HEK293 (cell line): Measurements from ENCODE around the gene NR2C2AP.

ENCODE experiments used
- CTCF ChIA-PET: fragments of 350-600 bp; formaldehyde crosslinking; extraction: SDS; loops from one replicate; lab custom pipeline; 2021; ENCODE audit warnings: antibody characterized with exemption; lab: Yijun Ruan, JAX
- POLR2A ChIA-PET: fragments of 300-600 bp; formaldehyde crosslinking; extraction: SDS; loops from one replicate; lab custom pipeline; 2020; ENCODE audit warnings: antibody characterized with exemption, inconsistent platforms; lab: Yijun Ruan, JAX
- H3K27ac ChIP-seq: fragments of 200-500 bp; sonication (Bioruptor generic); 2 replicates; pipeline ENCODE4 v1.5.1; 2014; ENCODE audit warnings: low read depth, low read length, control low read depth, inconsistent platforms; ENCODE audit errors: extremely low read depth
- H3K36me3 ChIP-seq, 2 experiments: fragments of 200-500 bp in 1 of 2; sonication (Bioruptor generic) in 1 of 2; 1 replicate in 1 of 2; 2 replicates in 1 of 2; pipeline ENCODE4 v1.5.1; 2014 to 2017; ENCODE audit warnings: inconsistent platforms in 2 of 2, low read length in 2 of 2; ENCODE audit not compliant: control insufficient read depth in 2 of 2, insufficient read depth in 1 of 2
- H3K4me1 ChIP-seq: fragments of 200-500 bp; sonication (Bioruptor generic); 2 replicates; pipeline ENCODE4 v1.5.1; 2014; ENCODE audit warnings: mild to moderate bottlenecking, low read length, inconsistent platforms; ENCODE audit not compliant: control insufficient read depth, insufficient read depth
- H3K4me3 ChIP-seq: 2 replicates; pipeline ENCODE4 v1.5.1; 2011; ENCODE audit warnings: low read depth, mild to moderate bottlenecking, control low read depth, low read length, moderate library complexity
- H3K9me3 ChIP-seq: fragments of 200-500 bp; sonication (Bioruptor generic); 2 replicates; pipeline ENCODE4 v1.5.1; 2014; ENCODE audit warnings: low read depth, low read length, inconsistent platforms; ENCODE audit not compliant: control insufficient read depth, insufficient read depth
- EGR2 ChIP-seq: fragments of 450-650 bp; formaldehyde crosslinking; IDR thresholded peaks from 2 replicates; pipeline ENCODE4 v1.5.1; 2016; ENCODE audit warnings: low read depth, missing biosample characterization, missing genetic modification characterization
- KLF1 ChIP-seq: fragments of 450-650 bp; formaldehyde crosslinking; IDR thresholded peaks from 2 replicates; pipeline ENCODE4 v1.5.1; 2016; ENCODE audit warnings: missing biosample characterization, missing genetic modification characterization
- KLF10 ChIP-seq: fragments of 450-650 bp; IDR thresholded peaks from 2 replicates; pipeline ENCODE4 v1.5.1; 2018; ENCODE audit warnings: missing biosample characterization, mild to moderate bottlenecking, missing genetic modification characterization
- KLF16 ChIP-seq: fragments of 450-650 bp; formaldehyde crosslinking; IDR thresholded peaks from 2 replicates; pipeline ENCODE4 v1.5.1; 2017; ENCODE audit warnings: missing biosample characterization, missing genetic modification characterization
- OVOL3 ChIP-seq: fragments of 450-650 bp; formaldehyde crosslinking; IDR thresholded peaks from 2 replicates; pipeline ENCODE4 v1.5.1; 2016; ENCODE audit warnings: missing biosample characterization, missing genetic modification characterization
- SCRT2 ChIP-seq: fragments of 450-650 bp; formaldehyde crosslinking; IDR thresholded peaks from 2 replicates; pipeline ENCODE4 v1.5.1; 2016; ENCODE audit warnings: missing biosample characterization, missing genetic modification characterization
- SETDB1 ChIP-seq: IDR thresholded peaks from one replicate; pipeline ENCODE4 v1.6.1; 2017; ENCODE audit warnings: mild to moderate bottlenecking, low read length, moderate library complexity, mixed read lengths; ENCODE audit not compliant: insufficient read length
- SP2 ChIP-seq: fragments of 450-650 bp; formaldehyde crosslinking; IDR thresholded peaks from 2 replicates; pipeline ENCODE4 v1.5.1; 2016; ENCODE audit warnings: missing biosample characterization, missing genetic modification characterization
- SP3 ChIP-seq: fragments of 450-650 bp; formaldehyde crosslinking; IDR thresholded peaks from 2 replicates; pipeline ENCODE4 v1.5.1; 2016; ENCODE audit warnings: missing biosample characterization, missing genetic modification characterization
- SP7 ChIP-seq: fragments of 450-650 bp; formaldehyde crosslinking; IDR thresholded peaks from 2 replicates; pipeline ENCODE4 v1.5.1; 2016; ENCODE audit warnings: missing biosample characterization, missing genetic modification characterization
- ZBTB17 ChIP-seq: fragments of 450-650 bp; formaldehyde crosslinking; IDR thresholded peaks from 2 replicates; pipeline ENCODE4 v1.5.1; 2016; ENCODE audit warnings: missing biosample characterization, missing genetic modification characterization
- ZBTB8A ChIP-seq: fragments of 450-650 bp; formaldehyde crosslinking; IDR thresholded peaks from 2 replicates; pipeline ENCODE4 v1.5.1; 2016; ENCODE audit warnings: missing biosample characterization, missing genetic modification characterization
- ZEB2 ChIP-seq: fragments of 450-650 bp; formaldehyde crosslinking; IDR thresholded peaks from 2 replicates; pipeline ENCODE4 v1.5.1; 2016; ENCODE audit warnings: missing biosample characterization, missing genetic modification characterization
- ZFHX2 ChIP-seq: fragments of 450-650 bp; formaldehyde crosslinking; conservative IDR thresholded peaks from 2 replicates; pipeline ENCODE4 v1.5.1; 2016; ENCODE audit warnings: missing biosample characterization, missing genetic modification characterization
- ZFP69B ChIP-seq: fragments of 450-650 bp; formaldehyde crosslinking; IDR thresholded peaks from 2 replicates; pipeline ENCODE4 v1.5.1; 2016; ENCODE audit warnings: missing biosample characterization, missing genetic modification characterization
- ZNF10 ChIP-seq: fragments of 450-650 bp; formaldehyde crosslinking; IDR thresholded peaks from 2 replicates; pipeline ENCODE4 v1.5.1; 2017; ENCODE audit warnings: missing biosample characterization, missing genetic modification characterization
- ZNF202 ChIP-seq: fragments of 450-650 bp; formaldehyde crosslinking; IDR thresholded peaks from 2 replicates; pipeline ENCODE4 v1.5.1; 2016; ENCODE audit warnings: missing biosample characterization, missing genetic modification characterization, borderline replicate concordance
- ZNF335 ChIP-seq: fragments of 450-650 bp; formaldehyde crosslinking; conservative IDR thresholded peaks from 2 replicates; pipeline ENCODE4 v1.5.1; 2016; ENCODE audit warnings: missing biosample characterization, missing genetic modification characterization
- ZNF341 ChIP-seq: fragments of 450-650 bp; formaldehyde crosslinking; IDR thresholded peaks from 2 replicates; pipeline ENCODE4; 2016; ENCODE audit warnings: low read depth, missing biosample characterization, missing genetic modification characterization
- ZNF350 ChIP-seq: fragments of 450-650 bp; formaldehyde crosslinking; IDR thresholded peaks from 2 replicates; pipeline ENCODE4 v1.5.0; 2017; ENCODE audit warnings: missing biosample characterization, mild to moderate bottlenecking, missing genetic modification characterization
- ZNF501 ChIP-seq: fragments of 450-650 bp; formaldehyde crosslinking; IDR thresholded peaks from 2 replicates; pipeline ENCODE4 v1.5.1; 2016; ENCODE audit warnings: missing biosample characterization, missing genetic modification characterization
- ZNF548 ChIP-seq: fragments of 450-650 bp; formaldehyde crosslinking; IDR thresholded peaks from 2 replicates; pipeline ENCODE4 v1.5.1; 2016; ENCODE audit warnings: missing biosample characterization, missing genetic modification characterization
- ZNF561 ChIP-seq: fragments of 450-650 bp; IDR thresholded peaks from 2 replicates; pipeline ENCODE4 v1.5.1; 2018; ENCODE audit warnings: missing biosample characterization, missing genetic modification characterization, borderline replicate concordance
- ZNF660 ChIP-seq: fragments of 450-650 bp; IDR thresholded peaks from 2 replicates; pipeline ENCODE4 v1.5.1; 2018; ENCODE audit warnings: missing biosample characterization, mild to moderate bottlenecking, missing genetic modification characterization
- ZNF670 ChIP-seq: fragments of 450-650 bp; formaldehyde crosslinking; IDR thresholded peaks from 2 replicates; pipeline ENCODE4 v1.5.1; 2016; ENCODE audit warnings: missing biosample characterization, missing genetic modification characterization, low read depth
- ZNF76 ChIP-seq: fragments of 450-650 bp; formaldehyde crosslinking; IDR thresholded peaks from 2 replicates; pipeline ENCODE4; 2016; ENCODE audit warnings: low read depth, missing biosample characterization, missing genetic modification characterization, borderline replicate concordance
- TF ChIP-seq, protein P1 (sequence below): fragments of 450-650 bp; formaldehyde crosslinking; optimal IDR thresholded peaks from 2 replicates; pipeline ENCODE3; 2016; ENCODE audit warnings: missing biosample characterization, mild to moderate bottlenecking, missing genetic modification characterization
- TF ChIP-seq, protein P2 (sequence below): fragments of 450-650 bp; formaldehyde crosslinking; IDR thresholded peaks from 2 replicates; pipeline ENCODE4 v1.5.1; 2016; ENCODE audit warnings: missing biosample characterization, missing genetic modification characterization
- TF ChIP-seq, protein P3 (sequence below): fragments of 450-650 bp; formaldehyde crosslinking; IDR thresholded peaks from 2 replicates; pipeline ENCODE4 v1.5.1; 2016; ENCODE audit warnings: missing biosample characterization, missing genetic modification characterization
- TF ChIP-seq, protein P4 (sequence below): fragments of 450-650 bp; formaldehyde crosslinking; IDR thresholded peaks from 2 replicates; pipeline ENCODE4 v1.5.1; 2017; ENCODE audit warnings: missing biosample characterization, missing genetic modification characterization

The NR2C2AP gene, protein sequence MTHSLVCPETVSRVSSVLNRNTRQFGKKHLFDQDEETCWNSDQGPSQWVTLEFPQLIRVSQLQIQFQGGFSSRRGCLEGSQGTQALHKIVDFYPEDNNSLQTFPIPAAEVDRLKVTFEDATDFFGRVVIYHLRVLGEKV

DNA sequence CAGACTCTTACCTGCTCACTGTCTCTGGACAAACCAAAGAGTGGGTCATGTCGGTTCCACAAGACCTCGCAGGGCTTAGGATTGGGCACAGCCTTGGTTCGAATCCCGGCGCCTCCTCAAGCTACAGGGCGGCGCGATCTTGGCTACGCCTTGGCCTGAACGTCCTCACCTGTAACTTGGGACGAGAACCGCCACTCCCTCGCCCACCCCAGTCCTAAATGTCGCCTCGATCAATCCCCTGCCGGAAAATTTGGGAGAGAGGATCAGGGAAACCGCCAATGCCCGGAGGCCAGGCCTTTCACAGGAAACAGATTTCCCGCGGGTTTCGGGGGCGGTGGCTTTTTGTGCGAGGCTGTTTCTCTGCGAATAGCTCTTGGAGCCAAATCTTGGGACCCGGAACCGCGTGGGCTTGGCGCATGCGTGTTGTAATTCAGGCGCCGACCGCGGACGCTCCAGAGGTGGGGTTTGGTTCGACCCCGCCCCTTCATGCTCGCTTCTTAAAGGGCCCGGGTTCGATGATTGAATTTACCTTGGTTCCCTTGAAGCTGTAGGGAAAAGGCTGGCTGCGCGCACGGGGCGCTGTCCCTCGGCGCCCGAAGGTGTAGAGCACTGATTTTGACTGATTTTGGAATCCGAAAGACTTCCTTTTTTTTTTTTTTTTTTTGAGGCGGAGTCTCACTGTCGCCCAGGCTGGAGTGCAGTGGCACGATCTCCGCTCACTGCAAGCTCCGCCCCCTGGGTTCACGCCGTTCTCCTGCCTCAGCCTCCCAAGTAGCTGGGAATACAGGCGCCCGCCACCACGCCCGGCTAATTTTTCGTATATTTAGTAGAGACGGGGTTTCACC is at the start of gene NR2C2AP:
NR2C2AP (minus strand) TSS at position 403 of the 845 bp plus-strand sequence; CDS start at position 49, 354 bp downstream.
- peak within 1 kb of the TSS; percentile 62 for H3K4me3 ChIP-seq
- ChIA-PET POLR2A (interaction anchor here (0.6 to 3.5 kb wide), 9 partner anchors 10 to 835 kb away, joined by 3 to 60 read pairs (median 4); partner anchors contain the start of genes BORCS8, MEF2B and RFXANK), CTCF (interaction anchor here (0.6 to 1.1 kb wide), 5 partner anchors 8 to 1618 kb away, joined by 3 to 6 read pairs (median 3); no protein-coding TSS in a partner anchor)
- peaks cover 4 to 31% of the 10 kb centered on the region in 2 experiments; a peak in 2 of 3 replicates for H3K36me3 ChIP-seq
- H3K9me3 ChIP-seq: no peaks in the 10 kb centered on the region
- H3K4me1 ChIP-seq: no peaks in the 10 kb centered on the region
- peak within 1 kb of the TSS; percentile 62 for H3K27ac ChIP-seq
- TF ChIP-seq ZBTB17 (tag by site-specific recombination) (peak; percentile 20), ZFP69B (tag by site-specific recombination) (peak; percentile 44; the same call in 1 of the 2 replicates), ZNF660 (tag by site-specific recombination) (0 out of 2 replicates have a peak, but pooled peaks have one; percentile 61), ZNF561 (tag by site-specific recombination) (0 out of 2 replicates have a peak, but pooled peaks have one; percentile 29), ZNF76 (tag by site-specific recombination) (no peak), KLF1 (tag by site-specific recombination) (peak; percentile 38), SP3 (tag by site-specific recombination) (peak; percentile 65), SETDB1 (peak; percentile 27), ZNF670 (tag by site-specific recombination) (no peak), SCRT2 (tag by site-specific recombination) (peak; percentile 76), ZNF335 (tag by site-specific recombination) (peak; percentile 80), ZNF10 (tag by site-specific recombination) (no peak), ZNF350 (tag by site-specific recombination) (peak; percentile 92), ZNF501 (peak; percentile 55; the same call in 1 of the 2 replicates), OVOL3 (tag by site-specific recombination) (no peak), ZBTB8A (tag by site-specific recombination) (peak; percentile 40; the same call in 1 of the 2 replicates), ZNF202 (tag by site-specific recombination) (no peak), SP2 (tag by site-specific recombination) (peak; percentile 86), SP7 (tag by site-specific recombination) (peak; percentile 49; the same call in 1 of the 2 replicates), KLF10 (tag by site-specific recombination) (peak; percentile 46; the same call in 1 of the 2 replicates), KLF16 (tag by site-specific recombination) (peak; percentile 63; the same call in 1 of the 2 replicates), ZEB2 (tag by site-specific recombination) (peak; percentile 43; the same call in 1 of the 2 replicates), EGR2 (0 out of 2 replicates have a peak, but pooled peaks have one; percentile 17), ZNF341 (tag by site-specific recombination) (peak; percentile 86), ZNF548 (tag by site-specific recombination) (no peak), ZFHX2 (tag by site-specific recombination) (peak; percentile 39; the same call in 1 of the 2 replicates)
- TF ChIP-seq, protein P1, sequence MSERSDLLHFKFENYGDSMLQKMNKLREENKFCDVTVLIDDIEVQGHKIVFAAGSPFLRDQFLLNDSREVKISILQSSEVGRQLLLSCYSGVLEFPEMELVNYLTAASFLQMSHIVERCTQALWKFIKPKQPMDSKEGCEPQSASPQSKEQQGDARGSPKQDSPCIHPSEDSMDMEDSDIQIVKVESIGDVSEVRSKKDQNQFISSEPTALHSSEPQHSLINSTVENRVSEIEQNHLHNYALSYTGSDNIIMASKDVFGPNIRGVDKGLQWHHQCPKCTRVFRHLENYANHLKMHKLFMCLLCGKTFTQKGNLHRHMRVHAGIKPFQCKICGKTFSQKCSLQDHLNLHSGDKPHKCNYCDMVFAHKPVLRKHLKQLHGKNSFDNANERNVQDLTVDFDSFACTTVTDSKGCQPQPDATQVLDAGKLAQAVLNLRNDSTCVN (tag by site-specific recombination): peak; percentile 10
- TF ChIP-seq, protein P2, sequence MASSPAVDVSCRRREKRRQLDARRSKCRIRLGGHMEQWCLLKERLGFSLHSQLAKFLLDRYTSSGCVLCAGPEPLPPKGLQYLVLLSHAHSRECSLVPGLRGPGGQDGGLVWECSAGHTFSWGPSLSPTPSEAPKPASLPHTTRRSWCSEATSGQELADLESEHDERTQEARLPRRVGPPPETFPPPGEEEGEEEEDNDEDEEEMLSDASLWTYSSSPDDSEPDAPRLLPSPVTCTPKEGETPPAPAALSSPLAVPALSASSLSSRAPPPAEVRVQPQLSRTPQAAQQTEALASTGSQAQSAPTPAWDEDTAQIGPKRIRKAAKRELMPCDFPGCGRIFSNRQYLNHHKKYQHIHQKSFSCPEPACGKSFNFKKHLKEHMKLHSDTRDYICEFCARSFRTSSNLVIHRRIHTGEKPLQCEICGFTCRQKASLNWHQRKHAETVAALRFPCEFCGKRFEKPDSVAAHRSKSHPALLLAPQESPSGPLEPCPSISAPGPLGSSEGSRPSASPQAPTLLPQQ (tag by site-specific recombination): peak; percentile 22; the same call in 1 of the 2 replicates
- TF ChIP-seq, protein P3, sequence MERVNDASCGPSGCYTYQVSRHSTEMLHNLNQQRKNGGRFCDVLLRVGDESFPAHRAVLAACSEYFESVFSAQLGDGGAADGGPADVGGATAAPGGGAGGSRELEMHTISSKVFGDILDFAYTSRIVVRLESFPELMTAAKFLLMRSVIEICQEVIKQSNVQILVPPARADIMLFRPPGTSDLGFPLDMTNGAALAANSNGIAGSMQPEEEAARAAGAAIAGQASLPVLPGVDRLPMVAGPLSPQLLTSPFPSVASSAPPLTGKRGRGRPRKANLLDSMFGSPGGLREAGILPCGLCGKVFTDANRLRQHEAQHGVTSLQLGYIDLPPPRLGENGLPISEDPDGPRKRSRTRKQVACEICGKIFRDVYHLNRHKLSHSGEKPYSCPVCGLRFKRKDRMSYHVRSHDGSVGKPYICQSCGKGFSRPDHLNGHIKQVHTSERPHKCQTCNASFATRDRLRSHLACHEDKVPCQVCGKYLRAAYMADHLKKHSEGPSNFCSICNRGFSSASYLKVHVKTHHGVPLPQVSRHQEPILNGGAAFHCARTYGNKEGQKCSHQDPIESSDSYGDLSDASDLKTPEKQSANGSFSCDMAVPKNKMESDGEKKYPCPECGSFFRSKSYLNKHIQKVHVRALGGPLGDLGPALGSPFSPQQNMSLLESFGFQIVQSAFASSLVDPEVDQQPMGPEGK: peak; percentile 41; the same call in 1 of the 2 replicates
- TF ChIP-seq, protein P4, sequence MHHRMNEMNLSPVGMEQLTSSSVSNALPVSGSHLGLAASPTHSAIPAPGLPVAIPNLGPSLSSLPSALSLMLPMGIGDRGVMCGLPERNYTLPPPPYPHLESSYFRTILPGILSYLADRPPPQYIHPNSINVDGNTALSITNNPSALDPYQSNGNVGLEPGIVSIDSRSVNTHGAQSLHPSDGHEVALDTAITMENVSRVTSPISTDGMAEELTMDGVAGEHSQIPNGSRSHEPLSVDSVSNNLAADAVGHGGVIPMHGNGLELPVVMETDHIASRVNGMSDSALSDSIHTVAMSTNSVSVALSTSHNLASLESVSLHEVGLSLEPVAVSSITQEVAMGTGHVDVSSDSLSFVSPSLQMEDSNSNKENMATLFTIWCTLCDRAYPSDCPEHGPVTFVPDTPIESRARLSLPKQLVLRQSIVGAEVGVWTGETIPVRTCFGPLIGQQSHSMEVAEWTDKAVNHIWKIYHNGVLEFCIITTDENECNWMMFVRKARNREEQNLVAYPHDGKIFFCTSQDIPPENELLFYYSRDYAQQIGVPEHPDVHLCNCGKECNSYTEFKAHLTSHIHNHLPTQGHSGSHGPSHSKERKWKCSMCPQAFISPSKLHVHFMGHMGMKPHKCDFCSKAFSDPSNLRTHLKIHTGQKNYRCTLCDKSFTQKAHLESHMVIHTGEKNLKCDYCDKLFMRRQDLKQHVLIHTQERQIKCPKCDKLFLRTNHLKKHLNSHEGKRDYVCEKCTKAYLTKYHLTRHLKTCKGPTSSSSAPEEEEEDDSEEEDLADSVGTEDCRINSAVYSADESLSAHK (tag by site-specific recombination): peak; percentile 35; the same call in 1 of the 2 replicates
